ENCODE data around the gene NPIPB2.

NPIPB2 gene

DNA sequence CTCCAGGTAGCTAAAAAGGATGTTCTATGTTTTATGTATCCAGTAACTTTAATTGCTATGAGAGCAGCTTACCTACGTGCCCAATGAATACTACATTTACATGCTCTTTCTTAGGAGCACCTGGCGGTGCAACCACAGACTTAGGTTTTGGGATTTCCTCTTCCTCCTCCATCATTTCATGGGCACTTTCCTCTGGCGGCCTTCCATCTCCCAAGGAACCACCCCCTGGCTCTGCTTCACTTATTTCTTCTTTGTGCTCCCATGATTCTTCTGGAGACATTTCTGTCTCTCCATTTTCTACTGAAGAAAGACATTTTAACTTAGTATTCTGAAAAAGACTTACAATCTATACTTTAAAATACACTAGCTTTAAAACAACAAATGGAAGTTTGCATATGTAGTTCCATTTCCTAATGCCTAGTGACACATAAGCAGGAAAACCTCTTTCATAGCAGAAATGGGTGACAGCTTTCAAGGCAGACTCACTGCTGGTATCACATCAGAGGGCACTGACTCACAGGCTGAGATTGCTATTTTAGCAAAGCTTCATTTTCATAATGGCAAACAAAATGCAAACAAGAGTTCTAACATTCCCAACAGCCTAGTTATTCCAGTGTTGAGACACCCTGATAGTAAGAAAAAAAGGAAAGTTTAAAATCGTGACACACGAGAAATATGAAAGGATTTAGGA lies 45.2 kb downstream of the NPIPB2 start:
- DNase-seq = peak; percentile 80

DNA sequence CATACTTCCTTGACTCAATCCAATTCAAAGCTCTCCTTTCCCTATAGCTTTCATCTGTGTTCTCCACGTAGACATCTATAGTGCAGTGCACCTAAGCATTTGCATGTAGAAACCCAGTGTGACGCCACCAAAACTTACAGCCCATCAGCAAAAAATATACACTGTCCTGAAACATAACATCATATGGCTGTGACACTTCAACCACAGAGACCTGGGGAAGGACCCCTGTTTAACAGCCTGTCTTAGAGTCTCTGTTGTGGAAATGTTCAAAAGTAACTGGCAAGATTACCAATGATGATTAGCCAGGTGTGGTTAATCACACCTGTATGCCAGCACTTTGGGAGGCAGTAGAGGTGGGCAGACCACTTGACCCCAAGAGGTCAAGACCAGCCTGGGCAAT lies 48.3 kb downstream of the NPIPB2 start:
- DNase-seq = no peak

DNA sequence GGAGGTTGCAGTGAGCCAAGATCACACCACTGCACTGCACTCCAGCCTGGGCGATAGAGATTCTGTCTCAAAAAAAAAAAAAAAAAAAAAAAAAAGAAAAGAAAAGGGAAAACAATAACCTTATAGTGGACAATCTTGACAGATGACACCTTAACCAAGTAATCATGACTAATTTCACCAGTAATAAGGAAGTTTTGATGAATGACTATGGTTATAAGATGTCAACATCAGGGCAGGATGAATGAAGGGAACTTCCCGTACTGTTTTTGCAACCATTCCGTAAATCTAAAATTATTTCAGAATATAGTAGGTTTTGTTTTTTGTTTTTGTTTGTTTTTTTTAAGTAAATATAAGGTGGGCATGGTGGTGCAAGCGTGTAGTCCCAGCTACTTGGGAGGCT lies 49.1 kb downstream of the NPIPB2 start:
- peak; percentile 11 for DNase-seq

DNA sequence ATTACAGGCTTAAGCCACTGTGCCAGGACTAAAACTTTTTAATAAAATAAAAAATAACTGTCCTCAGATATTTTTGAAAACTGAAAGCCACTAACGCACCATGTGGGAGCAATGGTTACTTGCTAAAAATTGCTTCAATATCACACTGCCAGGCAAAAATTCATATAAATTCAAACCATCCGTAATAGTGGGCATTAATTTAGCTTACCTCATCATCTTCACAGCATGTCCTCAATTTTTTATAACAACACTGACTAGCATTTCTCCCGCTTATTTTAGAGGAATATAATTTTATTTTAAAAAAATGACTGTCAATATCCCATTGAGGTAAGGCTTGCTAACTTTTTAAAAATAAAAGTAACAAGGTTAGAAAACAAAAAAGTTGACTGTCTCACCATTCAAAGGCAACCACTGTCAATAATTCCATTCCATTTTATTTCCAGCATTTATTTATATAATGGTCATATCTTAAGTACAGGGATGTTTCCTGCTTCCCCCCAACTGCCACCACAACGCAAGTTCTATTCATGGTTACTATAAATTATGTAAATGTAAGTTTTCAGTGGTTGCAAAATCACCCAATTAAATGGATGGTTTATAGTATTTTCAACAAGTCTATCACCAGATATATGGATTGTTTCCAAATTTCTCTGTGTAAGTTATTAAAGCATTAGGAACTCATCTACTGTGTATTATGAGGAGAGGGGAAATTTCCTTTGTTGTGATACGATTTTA lies 51.4 kb downstream of the NPIPB2 start:
- no peak for DNase-seq

DNA sequence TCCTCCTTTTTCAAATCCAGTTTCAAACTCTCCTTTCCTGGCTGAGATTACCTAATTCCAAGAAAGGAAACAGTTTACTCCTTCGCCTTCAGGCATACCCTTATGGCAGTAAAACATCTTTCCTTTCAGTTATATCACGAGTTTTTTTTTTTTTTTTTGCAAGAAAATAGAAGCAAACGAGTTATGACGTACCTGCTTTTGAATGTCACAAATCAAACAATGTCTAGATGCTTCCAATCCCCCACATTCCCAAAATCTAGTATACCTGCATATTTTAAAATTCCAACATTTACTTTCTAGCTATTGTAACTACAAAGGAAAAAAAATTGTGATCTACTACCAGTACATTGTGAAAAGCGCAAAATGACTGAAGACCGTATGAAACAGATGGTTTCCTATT lies 55.0 kb downstream of the NPIPB2 start:
- no peak for DNase-seq

DNA sequence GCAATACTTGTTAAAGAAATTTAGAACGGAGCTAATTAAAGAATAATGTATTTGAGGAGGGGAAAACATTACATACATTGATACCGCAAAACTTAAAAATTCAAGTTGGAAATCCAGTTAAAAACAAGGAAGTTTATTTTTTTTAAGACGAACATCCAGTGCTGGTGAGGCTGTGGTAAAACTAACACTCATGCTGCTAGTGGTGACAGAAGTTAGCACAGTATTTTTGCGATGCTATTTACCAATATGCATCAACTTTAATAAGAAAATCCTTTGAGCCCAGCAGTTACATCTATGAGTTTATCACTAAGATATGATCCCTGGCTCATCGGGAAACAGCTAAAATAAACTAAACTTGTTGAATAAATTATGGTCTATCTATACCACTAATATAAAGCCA lies 57.8 kb downstream of the NPIPB2 start:
- DNase-seq = no peak

DNA sequence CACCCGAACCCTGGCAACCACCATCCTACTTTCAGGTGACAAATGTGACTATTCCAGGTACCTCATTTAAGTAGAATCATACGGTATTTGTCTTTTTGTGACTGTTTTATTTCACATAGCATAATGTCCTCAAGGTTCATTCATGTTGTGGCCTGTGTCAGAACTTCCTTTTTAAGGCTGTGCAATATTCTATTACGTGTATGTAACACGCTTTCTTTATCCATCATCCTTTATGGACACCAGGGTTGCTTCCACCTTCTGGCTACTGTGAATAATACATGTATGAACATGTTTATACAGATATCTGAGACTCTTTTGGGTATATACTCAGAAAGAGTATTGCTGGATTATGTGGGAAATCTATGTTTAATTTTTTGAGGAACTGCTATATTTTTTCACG lies 61.8 kb downstream of the NPIPB2 start:
- DNase-seq = no peak

DNA sequence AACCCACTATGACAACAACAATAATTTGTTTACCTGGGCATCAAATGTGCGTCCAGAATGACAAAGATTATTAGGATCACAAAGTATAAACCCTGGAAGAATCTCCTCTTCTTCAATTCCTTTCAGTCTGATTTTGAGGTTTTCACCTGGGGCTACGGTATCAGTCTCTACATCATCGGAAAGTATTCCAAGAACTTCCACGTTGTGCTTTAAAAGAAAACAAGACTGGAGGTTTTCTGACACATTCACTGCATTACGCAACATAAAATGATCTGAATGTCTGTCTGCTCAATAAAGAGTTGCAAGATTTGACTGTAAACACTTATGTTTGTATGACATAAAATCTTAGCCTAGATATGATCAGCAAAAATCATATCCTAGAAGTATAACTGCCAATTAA lies 64.5 kb downstream of the NPIPB2 start:
- DNase-seq = peak; percentile 15

Measured in HCEC 1CT (cell line).